Stimulated activated CD8-positive, alpha-beta memory T cell treated with anti-CD3 and anti-CD28 coated beads, Interleukin-15, amount 100 ng/mL, for 24 hours (primary cell): Measurements from ENCODE around the gene ADARB2.
"Not testable (repeated sequence)": the region's sequence is repeated elsewhere in the genome, so short reads cannot be mapped to it uniquely, and the experiment has no call there.

Source experiments
- DNase-seq: peaks from one replicate; pipeline ENCODE4 v3.0.0-alpha.2; 2020; ENCODE audit warnings: low read depth

Gene ADARB2

DNA sequence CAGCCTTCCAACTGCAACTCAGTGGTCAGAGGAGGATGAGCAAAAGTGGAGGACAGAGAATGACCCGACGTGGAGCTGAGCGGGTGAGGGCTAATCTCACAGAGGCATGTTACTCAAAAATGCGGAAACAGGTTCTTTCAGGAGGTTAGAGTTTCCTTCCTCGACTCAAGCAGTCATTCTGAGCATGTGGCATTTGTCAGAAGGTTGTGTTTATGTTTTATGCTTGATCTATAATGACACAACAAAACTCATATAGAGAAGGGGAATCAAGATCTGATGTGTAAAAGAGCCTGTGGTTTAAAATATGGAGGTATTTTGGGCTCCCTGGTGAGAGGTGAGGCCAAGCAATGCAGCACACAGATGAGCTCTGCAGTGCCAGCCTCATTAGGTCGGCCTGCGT lies 311.4 kb downstream of the ADARB2 start:
- DNase-seq: no peak

GRCh38 chr10:1424648-1425047 lies 312.7 kb downstream of the ADARB2 start:
- DNase-seq: no peak

- DNase-seq: no peak
Measured at GRCh38 chr10:1423676-1424253, 313.6 kb downstream of the ADARB2 start.

DNA sequence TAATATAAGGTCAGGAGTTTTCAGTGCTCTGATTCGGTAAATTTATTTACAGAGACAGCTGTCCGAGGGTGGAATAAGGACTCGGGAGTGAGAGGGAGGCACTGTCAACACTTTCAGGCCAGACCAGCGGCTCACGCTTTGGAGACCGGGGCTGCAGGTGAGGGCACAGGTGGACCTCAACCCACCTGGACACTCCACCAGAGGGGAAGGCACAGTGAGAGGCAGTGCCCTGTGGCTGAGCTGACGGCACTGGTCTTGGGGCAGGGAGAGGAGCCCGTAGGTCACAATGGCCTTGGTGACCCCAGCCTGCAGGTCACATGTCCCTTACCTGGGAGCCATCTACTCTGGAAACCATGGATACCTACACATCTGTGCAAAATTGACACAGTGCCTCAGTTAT lies 315.1 kb downstream of the ADARB2 start:
- DNase-seq: no peak

DNA sequence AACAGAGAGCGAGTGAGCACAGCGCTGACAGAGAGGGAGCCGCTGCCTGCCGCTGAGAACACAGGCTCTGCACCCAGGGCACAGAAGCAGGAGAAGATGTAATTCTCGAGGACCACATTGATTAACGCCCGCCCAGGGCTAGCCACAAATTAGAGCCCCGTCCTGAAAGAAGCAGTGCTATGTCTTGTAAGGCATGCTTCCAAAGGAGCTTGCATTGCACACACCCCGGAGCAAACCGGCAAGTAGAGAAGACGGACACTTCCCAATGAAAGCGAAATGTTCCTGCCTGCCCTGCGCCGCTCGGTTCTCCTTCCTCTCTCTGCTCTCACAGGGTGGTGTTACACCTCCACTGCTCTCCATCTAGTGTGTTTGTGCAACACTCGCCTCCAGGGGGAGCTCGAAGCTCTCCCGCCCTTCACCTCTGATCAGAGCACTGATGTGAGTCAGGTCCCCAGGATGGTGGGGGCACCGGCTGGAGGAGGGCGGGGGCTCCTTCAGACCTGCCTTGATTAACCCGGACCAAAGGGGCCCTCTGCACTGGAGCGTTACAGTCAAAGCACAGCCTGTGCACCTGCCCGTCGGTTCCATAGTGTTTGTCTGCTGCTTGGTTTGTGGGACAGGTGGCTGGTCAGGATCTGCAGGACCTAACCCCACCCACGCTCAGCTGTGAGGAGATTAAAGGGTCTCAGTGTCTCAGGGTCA lies 316.5 kb downstream of the ADARB2 start:
- DNase-seq: peak; percentile 29

DNA sequence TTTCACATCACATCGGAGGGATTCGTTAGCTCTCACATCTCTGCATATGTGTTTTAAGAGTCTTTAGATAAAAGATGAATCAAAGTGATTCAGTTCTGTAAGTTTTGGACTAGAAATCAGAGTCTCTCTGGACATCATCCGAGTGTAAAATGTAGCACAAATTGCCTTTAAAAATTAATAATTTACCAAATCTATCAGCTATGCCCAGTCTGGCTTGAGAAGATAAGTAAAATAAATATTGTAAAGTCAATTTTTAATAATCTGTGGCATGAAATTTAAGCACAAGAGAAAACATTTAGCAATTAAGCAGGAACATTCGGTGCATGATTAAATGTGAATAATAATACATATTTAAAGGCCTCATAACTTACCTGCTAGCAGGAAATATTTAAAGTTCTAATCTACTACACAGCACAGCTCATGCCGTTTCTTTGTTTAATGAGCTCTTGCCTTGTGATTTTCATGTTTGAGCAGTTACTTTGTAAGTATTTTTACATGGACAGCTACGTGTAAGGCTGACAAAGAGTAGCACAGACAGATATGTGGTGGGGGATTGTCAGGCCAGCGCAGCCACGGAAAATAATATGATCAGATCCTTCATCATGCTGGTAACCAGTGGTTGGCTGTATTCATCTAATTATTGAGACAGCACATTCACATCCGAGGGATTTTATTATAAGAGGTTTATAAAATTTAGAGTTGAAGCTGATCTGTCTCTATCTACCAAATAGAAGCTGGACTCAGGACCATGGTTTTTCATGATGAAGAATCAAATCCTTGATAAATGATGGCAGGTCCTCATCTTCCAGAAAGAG lies 317.3 kb downstream of the ADARB2 start:
- DNase-seq: no peak

DNA sequence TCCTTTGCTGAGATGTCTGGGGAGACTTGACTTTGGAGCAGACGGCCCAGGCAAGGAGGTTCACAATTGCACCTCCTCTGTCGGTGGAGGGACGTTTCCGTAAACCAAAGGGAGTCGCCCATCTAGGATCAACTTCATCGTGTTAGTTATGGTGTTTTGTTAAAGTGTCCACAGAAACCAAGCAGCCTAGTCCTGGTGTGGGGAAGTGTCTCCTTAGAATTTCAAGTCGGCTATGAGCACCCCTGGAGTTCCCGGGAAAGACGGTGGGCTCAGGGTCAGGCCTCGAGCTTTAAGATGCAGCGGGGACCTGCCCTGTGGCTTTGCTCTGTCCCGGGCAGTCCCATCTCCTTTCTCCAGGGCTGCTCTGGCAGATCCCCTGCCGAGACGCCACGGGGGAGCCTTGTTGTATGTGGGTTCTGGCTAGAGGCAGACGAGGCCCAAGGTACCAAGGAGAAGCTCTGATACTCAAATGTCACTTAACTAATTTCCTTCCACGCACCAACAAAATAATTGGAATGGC lies 319.2 kb downstream of the ADARB2 start:
- no peak for DNase-seq

- DNase-seq: no peak
Measured at GRCh38 chr10:1417574-1417973, 319.8 kb downstream of the ADARB2 start.

DNA sequence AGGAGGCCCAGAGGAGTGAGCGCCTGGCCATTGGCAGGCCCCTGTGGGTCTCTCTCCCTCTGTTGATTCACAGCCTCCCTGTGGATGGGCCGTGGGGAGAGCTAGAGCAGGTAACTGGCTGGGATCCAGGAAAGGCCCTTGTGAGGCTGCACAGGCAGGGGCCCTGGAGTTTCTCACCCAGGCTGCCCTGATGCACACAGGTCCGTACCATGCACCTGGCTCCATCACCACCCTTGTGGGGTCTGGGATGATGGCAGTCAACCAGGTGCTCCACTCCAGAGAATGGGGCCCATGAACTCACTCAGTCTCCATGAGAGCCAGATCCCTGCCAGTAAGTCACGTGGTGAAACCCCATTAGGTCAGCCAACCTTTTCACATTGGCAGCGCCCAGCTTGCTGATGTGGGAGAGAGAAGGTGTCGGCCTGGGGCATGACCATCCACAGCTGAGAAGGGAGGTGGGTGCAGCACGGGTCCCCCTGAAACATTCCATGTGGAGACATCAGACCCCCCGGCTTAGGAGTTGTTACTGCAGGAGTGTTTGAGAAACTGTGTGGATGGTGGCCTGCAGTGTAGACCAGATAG lies 320.8 kb downstream of the ADARB2 start:
- no peak for DNase-seq

- no peak for DNase-seq
Measured at GRCh38 chr10:1414893-1415292, 322.4 kb downstream of the ADARB2 start.

- not testable (repeated sequence) for DNase-seq
Measured at GRCh38 chr10:1414346-1414745, 323.0 kb downstream of the ADARB2 start.

DNA sequence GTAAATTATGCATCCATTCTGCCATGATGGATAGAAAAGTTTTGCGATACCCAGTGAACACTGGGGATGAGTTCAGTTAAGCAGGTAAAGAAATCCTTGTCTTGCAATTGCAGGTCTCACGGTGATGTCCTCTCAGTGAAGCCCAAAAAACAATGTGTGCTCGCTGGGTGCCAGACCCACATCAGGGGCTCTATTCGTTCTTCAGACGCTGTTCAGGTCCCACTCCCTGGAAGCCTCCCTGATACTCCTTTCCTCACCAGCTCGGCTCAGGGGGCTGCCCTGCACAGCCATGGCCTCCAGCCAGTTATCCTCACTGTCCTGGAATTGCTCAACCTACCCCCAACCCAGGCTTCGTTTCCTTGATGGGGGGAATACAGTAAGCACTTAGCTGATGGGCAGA lies 323.5 kb downstream of the ADARB2 start:
- DNase-seq: no peak

DNA sequence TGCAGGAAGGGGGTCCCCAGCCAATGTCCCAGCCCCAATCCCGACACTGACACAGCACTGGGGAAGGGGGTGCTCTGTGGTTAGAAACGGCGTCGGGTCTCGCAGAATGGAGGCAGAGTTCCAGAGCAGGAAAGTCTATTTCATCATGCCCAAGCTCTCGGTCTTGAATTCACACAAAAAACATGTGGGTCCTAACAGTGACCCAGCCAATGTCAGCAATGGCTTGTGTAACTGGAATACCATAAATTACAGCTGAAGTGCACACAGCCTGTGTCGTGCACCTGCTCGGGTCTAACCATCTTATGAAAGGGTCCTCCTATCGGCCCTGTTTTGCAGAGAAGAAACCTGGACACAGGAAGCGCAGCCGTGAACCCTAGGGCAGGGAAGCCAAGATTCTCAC lies 324.1 kb downstream of the ADARB2 start:
- DNase-seq: no peak

- DNase-seq: no peak
Measured at GRCh38 chr10:1412531-1413189, 324.7 kb downstream of the ADARB2 start.

DNA sequence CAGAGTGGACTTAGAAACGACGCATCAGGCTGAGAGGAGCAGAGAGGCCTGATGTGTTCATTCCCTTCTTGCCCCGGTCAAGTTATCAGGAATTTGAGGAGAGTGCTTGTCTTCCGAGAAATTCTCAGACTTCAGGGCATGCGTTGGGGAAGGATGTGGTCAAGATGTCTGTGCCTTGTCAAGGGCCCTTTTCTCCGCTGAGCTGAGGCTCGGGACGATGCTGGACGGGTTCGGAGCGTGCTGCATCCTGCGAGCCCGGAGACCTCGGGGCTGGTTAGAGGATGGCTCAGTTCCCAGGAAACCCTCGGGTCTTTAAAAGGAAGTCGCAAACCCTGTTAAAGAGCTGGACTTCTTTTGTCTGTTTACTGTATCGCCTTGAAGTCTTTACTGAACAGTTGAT lies 325.4 kb downstream of the ADARB2 start:
- DNase-seq: no peak

GRCh38 chr10:1411451-1411850 lies 325.9 kb downstream of the ADARB2 start:
- DNase-seq: no peak

DNA sequence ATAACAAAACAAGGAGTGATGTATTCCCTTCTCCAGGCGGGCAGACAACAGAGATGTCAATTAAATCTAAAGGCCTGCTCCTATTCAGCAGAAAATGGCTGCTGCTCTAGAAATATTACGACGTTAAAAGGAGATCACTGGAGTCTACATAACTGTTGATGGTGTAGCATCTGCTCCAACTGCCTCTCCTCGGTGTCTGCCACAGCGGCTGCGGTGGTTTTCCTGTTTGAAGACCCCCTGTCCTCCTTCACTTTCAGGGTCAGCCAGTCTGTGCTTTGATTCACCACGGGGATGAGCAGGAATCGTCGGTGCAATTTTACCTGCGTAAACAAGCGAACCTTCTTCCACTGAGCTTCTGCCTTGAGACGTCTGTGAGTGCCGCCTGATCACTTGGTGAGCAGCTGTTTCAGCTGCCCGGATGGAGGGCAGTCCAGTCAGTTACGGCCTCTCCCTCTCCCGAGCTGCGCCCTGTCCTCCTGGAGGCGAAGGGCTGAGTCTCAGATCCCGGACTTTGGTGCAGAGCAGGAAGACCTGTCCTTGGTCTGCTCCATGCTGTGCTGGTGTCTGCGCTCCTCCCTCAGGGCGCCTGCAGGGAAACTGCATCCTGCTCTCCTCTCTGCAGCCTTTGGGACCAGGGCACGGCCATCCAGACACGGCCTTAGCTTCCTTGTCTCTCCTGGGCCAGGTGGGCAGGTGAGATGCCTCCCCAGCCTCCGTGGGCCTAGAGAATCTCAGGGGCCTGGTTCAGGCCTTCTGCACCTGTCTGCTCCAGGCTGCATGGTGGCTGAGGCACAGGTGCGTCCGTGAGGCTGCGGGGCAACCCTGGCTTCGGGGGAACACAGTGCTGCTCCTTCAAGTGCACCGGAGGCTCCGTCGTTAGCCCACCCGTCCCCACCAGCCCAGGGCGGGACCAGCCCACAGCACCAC lies 326.6 kb downstream of the ADARB2 start:
- no peak for DNase-seq

DNA sequence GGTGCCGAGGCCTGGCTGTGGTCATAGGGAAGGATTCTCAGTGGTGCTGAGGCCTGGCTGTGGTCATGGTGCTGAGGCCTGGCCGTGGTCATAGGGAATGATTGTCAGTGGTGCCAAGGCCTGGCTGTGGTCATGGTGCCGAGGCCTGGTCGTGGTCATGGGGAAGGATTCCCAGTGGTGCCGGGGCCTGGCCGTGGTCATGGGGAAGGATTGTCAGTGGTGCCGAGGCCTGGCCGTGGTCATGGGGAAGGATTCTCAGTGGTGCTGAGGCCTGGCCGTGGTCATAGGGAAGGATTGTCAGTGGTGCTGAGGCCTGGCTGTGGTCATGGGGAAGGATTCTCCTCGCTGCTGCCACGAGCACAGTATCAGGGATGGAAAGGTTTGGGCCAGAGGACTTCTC lies 327.3 kb downstream of the ADARB2 start:
- no peak for DNase-seq

GRCh38 chr10:1409392-1409791 lies 327.9 kb downstream of the ADARB2 start:
- DNase-seq: no peak

DNA sequence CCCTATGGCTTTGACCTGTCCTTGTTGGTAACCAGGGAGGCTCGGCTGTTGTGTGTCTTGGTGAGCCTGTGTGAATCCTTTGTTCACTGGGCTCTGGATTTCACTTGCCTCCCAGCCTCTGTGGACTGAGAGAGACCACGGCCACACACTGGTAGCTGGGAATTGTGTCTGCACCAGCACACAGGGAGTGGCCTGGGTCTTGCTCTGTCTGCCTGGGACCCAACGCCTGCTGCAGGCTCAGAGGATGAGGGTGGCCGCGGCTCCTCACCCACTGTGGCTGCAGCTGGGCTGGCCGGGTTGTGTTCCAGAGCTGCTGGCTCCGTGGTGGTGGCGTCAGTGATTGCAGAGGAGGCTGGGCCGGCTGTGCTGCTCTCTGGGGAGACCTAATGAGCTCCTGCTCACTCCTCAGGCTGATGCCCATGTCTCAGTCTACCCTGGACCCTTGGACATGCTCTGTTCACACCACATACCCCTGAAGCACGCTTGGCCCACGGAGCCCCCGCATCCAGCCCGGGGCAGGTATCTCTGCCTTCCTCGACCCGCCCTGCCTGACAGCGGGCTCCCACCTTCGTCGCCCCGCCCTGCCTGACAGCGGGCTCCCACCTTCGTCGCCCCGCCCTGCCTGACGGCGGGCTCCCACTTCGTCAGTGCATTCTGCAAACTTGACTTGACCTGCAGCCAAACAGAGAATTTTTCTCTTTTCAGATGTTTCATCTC lies 328.5 kb downstream of the ADARB2 start:
- DNase-seq: no peak
